BJ (cell line): ENCODE data around the gene GAD1. TPM values are rescaled to one million over a fixed set of nuclear protein-coding genes. Genes with fewer than 3 reads are reported as not detected.

Experiments
- CTCF ChIA-PET: fragments of 350-600 bp; formaldehyde crosslinking; extraction: SDS; loops from one replicate; lab custom pipeline; 2021; ENCODE audit warnings: antibody characterized with exemption, inconsistent platforms; lab: Yijun Ruan, JAX
- POLR2A ChIA-PET: fragments of 300-600 bp; sonication (Branson Sonifier 250); formaldehyde crosslinking; extraction: SDS; loops from one replicate; lab custom pipeline; 2021; ENCODE audit warnings: antibody characterized with exemption; lab: Charles Lee
- DNase-seq: peaks from one replicate; pipeline ENCODE4 v3.0.0-alpha.2; 2011; ENCODE audit warnings: low read depth
- H3K27me3 ChIP-seq: 2 replicates; pipeline ENCODE4 v1.6.0; 2011; ENCODE audit warnings: low read length; ENCODE audit not compliant: control insufficient read depth, insufficient read depth
- H3K36me3 ChIP-seq: 2 replicates; pipeline ENCODE4 v1.5.1; 2011; ENCODE audit warnings: low read length; ENCODE audit not compliant: control insufficient read depth, insufficient read depth
- H3K4me3 ChIP-seq: 2 replicates; pipeline ENCODE4 v1.5.1; 2011; ENCODE audit warnings: low read depth, mild to moderate bottlenecking, control low read depth, low read length
- polyA plus RNA-seq: library from polyadenylated mRNA; depleted of rRNA; stranded (reverse); fragments of >200 nt; gene quantifications from 2 replicates; pipeline ENCODE4 v1.2.3, GENCODE V29; 2011
- TF ChIP-seq, protein P1 (sequence below): IDR thresholded peaks from 2 replicates; pipeline ENCODE4 v1.5.1; 2011; ENCODE audit warnings: low read depth, mild to moderate bottlenecking, control low read depth, inconsistent platforms, low read length, moderate library complexity; ENCODE audit not compliant: insufficient read depth

Gene GAD1
- polyA plus RNA-seq, 1 experiment, result 0.63 TPM

GRCh38 chr2:170783549-170783948 lies 33.1 kb upstream of the GAD1 start:
- Histone ChIP-seq H3K4me3 (no peak overlapping the region), H3K36me3 (no peaks in the 10 kb centered on the region), H3K27me3 (no peaks in the 10 kb centered on the region)
- CTCF ChIA-PET, result interaction anchor here (1.5 to 2.1 kb wide), 2 partner anchors 11 to 29 kb away, joined by 3 to 6 read pairs; no protein-coding TSS in a partner anchor
- no peak for DNase-seq
- POLR2A ChIA-PET, result no interaction called here
- TF ChIP-seq, protein P1, sequence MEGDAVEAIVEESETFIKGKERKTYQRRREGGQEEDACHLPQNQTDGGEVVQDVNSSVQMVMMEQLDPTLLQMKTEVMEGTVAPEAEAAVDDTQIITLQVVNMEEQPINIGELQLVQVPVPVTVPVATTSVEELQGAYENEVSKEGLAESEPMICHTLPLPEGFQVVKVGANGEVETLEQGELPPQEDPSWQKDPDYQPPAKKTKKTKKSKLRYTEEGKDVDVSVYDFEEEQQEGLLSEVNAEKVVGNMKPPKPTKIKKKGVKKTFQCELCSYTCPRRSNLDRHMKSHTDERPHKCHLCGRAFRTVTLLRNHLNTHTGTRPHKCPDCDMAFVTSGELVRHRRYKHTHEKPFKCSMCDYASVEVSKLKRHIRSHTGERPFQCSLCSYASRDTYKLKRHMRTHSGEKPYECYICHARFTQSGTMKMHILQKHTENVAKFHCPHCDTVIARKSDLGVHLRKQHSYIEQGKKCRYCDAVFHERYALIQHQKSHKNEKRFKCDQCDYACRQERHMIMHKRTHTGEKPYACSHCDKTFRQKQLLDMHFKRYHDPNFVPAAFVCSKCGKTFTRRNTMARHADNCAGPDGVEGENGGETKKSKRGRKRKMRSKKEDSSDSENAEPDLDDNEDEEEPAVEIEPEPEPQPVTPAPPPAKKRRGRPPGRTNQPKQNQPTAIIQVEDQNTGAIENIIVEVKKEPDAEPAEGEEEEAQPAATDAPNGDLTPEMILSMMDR, result no peak

DNA sequence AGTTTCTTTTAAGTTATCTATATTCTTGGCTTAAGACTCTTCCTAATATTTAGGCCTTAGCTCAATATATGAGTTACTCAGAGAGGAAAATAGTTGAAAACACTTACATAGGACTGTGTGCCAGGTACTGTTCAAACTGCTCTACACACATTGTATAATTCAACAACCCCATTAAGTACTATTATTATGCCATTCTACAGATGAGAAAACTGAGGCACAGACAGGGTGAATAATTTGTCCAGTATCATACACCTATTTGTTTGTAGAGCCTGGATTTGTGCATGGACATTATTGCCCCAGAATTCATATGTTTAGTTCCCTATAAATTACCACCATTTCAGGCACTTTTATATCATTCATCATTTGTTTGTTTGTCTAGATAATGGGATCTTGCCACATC lies 17.7 kb upstream of the GAD1 start:
- TF ChIP-seq, protein P1, result no peak
- CTCF ChIA-PET, result interaction anchor here (1.0 kb wide), 1 partner anchor 414 kb away, joined by 3 read pairs; no protein-coding TSS in a partner anchor

DNA sequence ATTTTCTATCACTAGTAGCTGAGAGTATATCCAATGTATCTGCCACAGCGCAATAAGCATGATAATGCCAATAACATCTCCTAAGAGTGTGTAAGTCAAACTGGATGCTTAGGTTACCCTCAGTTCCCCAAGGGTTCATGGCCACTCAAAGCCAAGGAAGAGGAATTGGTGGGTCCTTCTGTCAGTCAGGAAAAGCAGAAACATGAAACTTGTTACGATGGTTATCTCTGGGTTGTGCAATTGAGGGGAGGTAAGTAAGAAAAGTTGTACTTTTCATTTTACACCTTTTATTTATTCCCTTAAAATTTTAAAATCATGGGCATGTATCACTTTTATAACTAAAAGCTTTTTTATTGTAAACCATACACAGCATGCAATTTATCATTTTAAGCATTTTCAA lies 10.1 kb upstream of the GAD1 start:
- H3K4me3 ChIP-seq, result no peak overlapping the region
- TF ChIP-seq, protein P1, result no peak
- ChIA-PET POLR2A (no interaction called here), CTCF (interaction anchor here (2.2 kb wide), 1 partner anchor 397 kb away, joined by 9 read pairs; no protein-coding TSS in a partner anchor)
- H3K36me3 ChIP-seq, result no peaks in the 10 kb centered on the region
- H3K27me3 ChIP-seq, result no peaks in the 10 kb centered on the region; the same call in 1 of the 2 replicates
- DNase-seq, result no peak

More for the DNA sequence above, 17.7 kb upstream of the GAD1 start:
- POLR2A ChIA-PET, result no interaction called here
- Histone ChIP-seq H3K27me3 (no peaks in the 10 kb centered on the region; the same call in 1 of the 2 replicates), H3K4me3 (no peak overlapping the region), H3K36me3 (no peaks in the 10 kb centered on the region)
- no peak for DNase-seq

DNA sequence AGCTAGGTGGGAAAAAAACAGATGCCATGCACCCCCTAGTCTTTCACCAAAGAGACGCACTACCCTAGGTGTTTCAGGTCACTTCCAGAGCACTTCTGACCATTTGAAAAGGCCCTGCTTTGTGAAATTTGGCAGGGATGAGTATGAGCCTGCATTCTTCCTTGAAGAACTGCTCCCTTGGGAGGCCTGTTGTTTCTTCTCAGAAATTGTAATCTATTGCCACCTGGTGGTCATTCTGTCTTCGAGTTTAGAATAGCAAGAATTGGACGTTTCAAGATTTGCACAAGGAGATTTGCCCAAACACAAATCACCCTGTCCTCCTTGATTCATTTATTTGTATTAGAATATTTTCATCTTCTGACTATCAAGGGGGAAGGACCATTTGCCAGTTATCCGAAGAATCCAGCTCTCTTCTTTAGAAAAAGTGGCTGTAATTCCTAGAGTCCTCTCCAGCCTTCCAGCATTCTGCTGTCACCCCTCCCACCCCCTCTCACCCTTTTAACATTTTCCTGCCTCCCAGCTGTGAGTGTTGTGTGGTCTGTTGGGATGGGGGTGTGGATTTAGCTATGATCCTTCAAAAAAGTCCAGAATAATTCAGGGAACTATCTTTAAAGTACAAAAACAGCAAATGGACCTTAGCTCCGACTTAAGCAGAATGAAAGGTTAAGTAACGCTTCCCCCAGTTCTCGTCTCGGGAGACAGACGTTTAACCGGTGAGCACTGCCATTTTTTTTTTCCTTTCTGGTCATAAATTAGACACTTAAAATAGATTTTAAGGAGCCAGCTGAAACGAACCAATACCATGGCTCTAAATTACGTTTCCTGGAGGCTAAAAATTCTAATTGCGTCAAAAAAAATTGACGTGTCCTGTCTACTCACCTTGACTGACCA lies 3.7 kb upstream of the GAD1 start:
- TF ChIP-seq, protein P1, result peak; percentile 64
- no peaks in the 10 kb centered on the region for H3K36me3 ChIP-seq

More for the DNA sequence above, 3.7 kb upstream of the GAD1 start:
- H3K4me3 ChIP-seq, result no peak overlapping the region
- ChIA-PET POLR2A (no interaction called here), CTCF (interaction anchor here (0.6 to 5.9 kb wide), 31 partner anchors 10 to 1361 kb away, joined by 3 to 69 read pairs (median 5); partner anchors contain the start of gene ERICH2)
- peaks cover 30% of the 10 kb centered on the region for H3K27me3 ChIP-seq
- peak; percentile 22 for DNase-seq
